HG03521 (cell line): ENCODE results near the gene AGXT.

Source experiments
- ATAC-seq: cut with Tn5 transposase; IDR thresholded peaks from one replicate; pipeline ENCODE4 v1.9.1; 2021; ENCODE audit warnings: mild to moderate bottlenecking, moderate library complexity; ENCODE audit not compliant: unreplicated experiment

AGXT gene

GRCh38 chr2:240912878-240913809 lies 44.5 kb downstream of the AGXT start:
- no peak for ATAC-seq

GRCh38 chr2:240913810-240914644 lies 45.4 kb downstream of the AGXT start:
- no peak for ATAC-seq

- no peak for ATAC-seq
These were observed 46.3 kb downstream of the AGXT start for GRCh38 chr2:240914645-240915525.

GRCh38 chr2:240915526-240916341 lies 47.1 kb downstream of the AGXT start:
- no peak for ATAC-seq

- ATAC-seq, result no peak
These were observed 48.0 kb downstream of the AGXT start for GRCh38 chr2:240916571-240917008.

GRCh38 chr2:240917009-240917683 lies 48.5 kb downstream of the AGXT start:
- no peak for ATAC-seq

- no peak for ATAC-seq
These were observed 49.1 kb downstream of the AGXT start for GRCh38 chr2:240917684-240918257.

- no peak for ATAC-seq
These were observed 49.9 kb downstream of the AGXT start for GRCh38 chr2:240918258-240919091.

- ATAC-seq, result no peak
These were observed 50.6 kb downstream of the AGXT start for GRCh38 chr2:240919161-240919781.

GRCh38 chr2:240919786-240920782 lies 51.5 kb downstream of the AGXT start:
- ATAC-seq, result no peak

GRCh38 chr2:240920783-240921231 lies 52.2 kb downstream of the AGXT start:
- ATAC-seq, result no peak

GRCh38 chr2:240921311-240921994 lies 52.8 kb downstream of the AGXT start:
- ATAC-seq, result no peak

GRCh38 chr2:240921995-240922244 lies 53.3 kb downstream of the AGXT start:
- no peak for ATAC-seq

- no peak for ATAC-seq
These were observed 53.8 kb downstream of the AGXT start for GRCh38 chr2:240922245-240922981.

GRCh38 chr2:240922982-240923537 lies 54.4 kb downstream of the AGXT start:
- no peak for ATAC-seq
